Measurements from ENCODE around the gene MACROH2A1.

MACROH2A1 gene

DNA sequence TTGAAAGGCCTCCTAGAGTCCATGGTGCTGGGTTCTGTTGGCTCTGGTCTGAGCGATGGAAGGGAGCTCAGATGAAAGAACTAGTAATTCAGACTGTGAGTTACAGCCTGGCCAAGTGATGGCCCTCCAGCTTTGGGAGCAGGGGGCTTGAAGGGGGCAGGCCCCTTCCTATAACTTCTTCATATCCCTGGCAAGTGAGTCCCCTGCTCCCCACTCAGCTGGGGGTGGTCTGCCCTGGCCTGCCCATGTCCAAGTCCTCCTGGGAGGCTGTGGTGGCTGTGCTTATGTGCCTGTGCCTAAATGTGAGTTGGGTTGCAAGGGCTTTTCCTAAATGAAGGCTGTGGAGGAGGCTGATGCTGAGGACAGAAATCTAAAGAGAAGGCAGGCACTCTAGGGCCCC, 80.1 kb downstream of the MACROH2A1 start:
- no peak for DNase-seq (ENCODE audit: low read depth in 3 of 3)

DNA sequence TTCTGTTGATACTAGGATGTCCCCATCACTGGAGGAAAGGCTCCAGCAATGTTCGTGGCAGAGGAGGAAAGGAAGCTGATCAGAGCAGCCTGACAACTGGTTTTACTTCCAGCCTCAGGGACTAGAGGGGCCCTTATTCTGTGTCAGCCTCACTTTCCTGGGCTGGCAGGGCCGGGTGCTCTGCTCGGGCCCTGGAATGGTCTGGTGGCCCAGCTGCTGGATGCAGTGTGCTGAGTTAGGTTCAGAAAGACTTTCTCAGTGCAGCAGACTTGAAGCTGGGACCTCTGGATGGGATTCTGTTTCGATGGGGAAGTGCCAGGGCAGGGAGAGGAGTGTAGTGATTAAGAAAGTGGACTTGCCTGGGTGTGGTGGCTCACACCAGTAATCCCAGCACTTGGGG, 81.0 kb downstream of the MACROH2A1 start:
- no peak for DNase-seq (ENCODE audit: low read depth in 3 of 3)

DNA sequence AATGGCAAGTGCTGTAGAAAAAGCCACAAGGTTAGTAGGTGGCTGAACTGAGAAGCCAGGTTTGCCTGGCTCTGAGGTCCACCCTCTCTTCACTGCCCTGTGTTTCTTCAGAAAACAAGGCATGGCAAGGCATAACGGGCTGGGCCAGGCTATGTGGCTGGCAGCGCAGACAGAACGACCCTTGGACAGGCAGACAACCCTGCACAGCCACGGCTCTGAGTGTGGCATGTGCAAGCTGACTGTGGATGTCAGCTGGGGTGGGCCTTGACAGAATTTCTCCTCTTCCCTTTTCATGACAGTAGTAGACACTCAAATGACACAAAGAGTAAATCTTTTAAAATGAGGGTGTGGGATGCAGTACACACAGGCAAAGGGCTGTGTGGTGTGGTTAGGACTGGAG, 81.7 kb downstream of the MACROH2A1 start:
- DNase-seq (ENCODE audit: low read depth in 3 of 3): no peak

DNA sequence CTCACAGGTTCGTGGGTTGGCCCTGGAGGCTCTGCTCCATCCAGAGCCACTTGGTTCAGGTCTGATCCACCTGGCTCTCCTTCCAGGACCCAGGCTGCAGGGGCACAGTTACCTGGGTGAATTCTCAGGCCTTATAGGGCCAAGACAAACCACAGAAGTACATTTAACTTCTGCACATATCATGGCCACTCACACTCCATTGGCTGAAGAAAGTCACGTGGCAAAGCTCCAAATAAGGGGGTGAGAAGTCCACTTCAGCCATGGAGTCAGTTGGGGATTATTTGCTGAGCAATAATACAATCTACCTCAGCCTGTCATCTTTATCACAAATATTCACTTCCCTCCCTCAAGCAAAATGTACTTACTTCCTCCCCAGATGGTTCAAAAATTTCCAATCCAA, 83.6 kb downstream of the MACROH2A1 start:
- DNase-seq (ENCODE audit: low read depth in 3 of 3): no peak

DNA sequence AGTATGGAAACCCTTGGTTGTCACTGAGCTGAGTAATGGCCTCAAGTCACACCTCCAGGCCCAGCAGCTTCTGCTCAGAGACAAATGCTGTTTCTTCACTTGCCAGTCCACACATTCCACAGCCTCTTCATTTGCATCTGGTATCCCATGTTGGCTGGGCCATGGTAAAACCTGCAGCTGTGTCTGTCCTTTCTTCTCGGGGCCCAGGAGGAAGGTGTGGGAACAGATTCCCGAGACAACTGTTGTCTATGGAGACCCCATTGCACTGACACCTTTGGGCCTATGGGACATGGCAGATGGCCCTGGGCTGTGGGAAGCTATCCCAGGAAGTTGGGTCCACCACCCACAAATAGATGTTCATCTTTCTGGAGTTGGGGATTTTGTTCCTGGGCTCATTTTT, 85.1 kb downstream of the MACROH2A1 start:
- DNase-seq (ENCODE audit: low read depth in 3 of 3): no peak

DNA sequence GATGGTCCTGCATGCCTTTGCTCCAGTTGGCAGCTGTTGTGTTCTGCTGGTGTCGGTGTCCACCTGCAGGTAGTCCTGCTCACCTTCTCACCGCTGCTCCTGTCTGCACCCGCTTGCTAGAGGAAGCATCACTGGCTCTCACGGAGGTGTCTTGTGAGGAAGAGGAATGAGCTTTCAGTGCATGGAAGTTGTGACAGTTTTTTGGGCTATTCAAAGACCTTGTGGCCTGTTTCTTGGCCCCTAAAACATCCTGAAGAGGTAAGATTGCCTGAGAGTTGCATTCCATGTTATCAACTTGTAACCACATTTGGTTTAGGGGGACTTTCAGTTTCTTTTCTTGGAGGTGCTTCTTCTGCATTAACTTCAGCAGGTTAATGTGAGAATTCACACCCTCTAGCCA, 85.6 kb downstream of the MACROH2A1 start:
- no peak for DNase-seq (ENCODE audit: low read depth in 3 of 3)

DNA sequence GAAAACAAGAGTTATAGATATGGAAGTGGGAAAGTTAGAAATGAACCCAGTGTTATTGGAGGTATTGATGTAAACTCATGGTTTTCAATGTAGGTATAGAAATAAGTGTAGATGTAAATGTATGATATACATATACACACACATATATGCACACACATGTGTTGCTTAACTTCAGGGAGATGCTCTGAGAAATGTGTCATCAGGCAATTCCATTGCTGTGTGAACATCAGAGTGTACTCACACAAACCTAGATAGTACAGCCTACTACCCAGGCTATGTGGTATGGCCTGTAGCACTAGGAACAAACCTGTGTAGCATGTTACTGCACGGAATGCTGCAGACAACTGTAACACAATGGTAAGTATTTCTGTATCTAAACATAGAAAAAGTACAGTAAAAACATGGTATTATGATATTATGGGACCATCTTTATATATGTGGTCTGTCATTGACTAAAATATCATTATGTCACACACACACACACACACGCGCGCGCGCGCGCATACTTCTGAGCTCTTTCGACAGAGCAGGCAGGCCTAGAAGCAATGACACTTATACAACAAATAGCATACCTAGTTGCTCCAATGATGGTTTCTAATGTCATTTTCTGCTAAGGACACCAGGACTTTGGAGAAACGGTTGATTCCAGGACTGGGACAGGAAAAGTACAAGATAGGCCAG, 86.6 kb downstream of the MACROH2A1 start:
- DNase-seq (ENCODE audit: low read depth in 3 of 3): no peak

DNA sequence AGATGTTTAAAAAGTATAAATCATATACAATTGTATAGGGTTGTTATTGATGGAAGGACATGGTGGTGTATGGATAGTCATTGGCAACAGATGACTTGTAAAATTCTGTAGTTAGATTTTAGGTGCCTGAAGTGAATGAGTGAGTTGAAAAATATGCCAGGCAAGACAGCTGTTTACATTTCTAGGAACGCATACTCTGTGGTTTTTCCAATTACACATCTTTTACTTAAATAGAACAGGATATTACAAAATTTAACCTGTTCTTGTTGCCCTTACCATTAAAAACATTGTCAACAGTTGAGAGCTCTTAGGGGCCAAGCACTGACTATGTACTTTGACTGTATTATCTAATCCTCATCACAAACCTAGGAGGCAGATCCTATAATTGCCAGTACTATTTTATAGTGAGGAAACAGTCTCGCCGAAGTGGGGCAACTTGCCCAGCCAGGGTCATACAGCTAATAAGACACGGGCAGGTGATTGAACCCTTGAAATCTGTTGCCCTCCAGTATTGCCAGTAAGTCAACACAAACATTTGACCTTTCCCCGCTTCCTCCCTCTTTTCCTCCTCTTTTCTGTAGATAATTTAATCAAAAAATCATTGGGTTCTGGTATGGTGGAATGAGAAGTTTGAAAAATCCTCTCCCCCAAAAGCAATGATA, 88.6 kb downstream of the MACROH2A1 start:
- DNase-seq (ENCODE audit: low read depth in 3 of 3): no peak

DNA sequence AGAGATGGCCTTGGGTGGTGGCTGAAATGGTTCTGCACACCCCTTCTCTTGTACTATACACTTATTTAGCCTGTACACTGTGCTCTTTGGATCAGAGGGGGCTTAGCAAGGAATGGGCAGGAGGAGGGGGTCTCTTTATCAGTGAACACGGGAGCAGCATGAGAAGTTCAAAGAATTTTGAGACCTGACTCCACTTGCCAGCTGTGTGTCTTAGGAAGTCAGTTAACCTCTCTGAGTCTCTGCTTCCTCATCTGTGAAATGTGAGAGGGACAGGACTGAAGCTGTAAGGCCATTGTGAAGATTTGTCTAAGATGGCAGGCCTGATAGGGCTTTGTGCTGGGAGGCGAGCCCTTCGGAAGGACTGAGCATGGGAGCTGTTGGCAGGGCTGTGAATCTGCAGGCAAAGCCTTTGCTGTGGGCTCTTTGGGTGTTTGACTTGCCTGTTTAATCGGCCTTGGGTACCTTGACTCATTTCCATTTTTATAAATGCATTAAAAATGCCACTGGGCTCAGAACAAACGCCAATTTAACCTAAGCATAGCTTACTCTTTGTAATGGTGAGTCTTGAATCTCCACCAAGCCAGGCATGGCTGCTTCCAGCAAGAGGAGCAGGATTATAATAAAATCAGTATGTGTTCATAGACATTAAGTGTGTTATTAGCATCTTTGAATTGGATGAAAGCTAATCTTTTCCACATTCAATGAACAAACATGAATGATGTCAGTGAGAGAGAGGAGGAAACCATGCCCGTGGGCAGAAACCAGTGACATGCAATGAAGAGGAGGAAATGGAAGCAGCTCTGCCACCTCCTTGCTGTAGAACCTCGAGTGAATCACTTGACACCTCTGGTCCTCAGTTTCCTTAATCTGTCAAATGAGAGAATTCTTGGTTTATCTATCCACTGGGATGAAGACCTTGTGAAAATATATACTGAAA, 89.4 kb downstream of the MACROH2A1 start:
- DNase-seq (ENCODE audit: low read depth in 3 of 3): no peak

DNA sequence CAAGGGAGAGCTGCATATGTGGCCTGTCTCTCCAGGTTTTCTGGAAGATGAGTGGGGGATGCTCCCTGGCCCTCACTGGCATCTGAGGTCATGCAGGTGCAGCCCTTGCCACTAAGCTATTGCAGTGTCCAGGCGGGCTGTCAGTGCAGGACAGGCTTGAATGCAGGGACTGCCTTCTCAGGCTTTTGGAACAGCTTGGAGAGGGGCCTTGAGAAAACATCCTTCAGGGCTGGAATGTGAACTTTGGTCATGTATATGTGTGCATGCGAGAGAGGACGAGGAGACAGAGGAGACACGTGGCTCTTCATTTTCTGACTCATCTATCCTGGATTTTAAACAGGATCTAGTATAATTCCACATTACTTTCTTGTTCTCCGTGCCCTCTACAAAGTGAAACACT, 90.3 kb downstream of the MACROH2A1 start:
- DNase-seq (ENCODE audit: low read depth in 3 of 3): no peak

DNA sequence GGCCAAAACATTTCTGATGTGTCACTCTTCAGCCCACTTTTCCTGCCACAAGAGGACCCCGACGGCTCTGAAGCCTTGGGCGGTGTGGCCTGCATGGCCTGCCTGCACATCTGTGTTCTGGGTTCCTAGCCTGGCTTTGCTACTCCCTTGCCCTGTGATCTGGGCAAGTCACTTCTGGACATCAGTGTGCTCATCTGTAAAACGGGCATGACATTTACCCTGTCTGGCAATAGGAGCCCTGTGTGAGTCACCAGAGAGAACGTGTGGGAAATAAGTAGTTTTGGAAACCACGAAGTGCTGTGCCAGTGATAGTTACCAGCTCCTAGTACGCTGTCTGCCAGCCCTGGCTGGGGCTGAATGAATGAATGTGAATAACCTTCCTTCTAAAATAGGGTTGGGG, 90.8 kb downstream of the MACROH2A1 start:
- DNase-seq (ENCODE audit: low read depth in 3 of 3): no peak

DNA sequence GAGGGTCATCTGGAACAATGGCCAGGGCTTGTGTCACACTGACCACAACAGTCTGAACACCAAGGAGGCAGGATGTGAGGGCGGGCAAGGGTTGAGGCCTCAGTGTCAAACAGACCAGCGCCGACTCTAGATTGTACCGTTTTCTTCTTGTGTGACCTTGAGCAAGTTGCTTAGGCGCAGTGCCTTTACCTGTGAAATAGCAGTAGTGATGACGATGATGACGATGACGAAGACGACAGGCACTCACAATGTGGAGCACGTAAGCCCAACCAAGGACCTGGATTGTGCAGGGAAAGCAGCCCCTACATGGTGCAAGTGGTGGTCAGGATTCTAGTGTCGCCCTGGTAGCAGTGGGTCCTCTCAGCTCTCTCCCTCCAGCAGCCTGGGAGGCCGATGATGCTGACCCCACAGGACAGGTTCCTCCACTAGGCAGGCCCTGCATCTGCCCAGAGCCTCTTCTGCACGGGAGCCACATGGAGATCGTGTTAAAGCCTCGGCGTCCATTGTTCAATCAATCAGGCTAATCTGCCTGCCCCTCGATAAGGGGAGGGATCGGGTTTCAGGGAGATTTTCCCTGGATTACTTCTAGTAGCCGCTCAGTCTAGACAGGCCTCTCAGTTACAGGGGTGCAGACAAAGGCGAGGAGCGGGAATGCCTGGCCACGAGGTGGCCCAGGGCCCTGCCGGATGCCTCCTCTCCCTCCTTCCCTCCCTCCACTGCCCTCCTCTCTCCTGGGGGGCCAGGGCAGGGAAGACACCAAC, 91.7 kb downstream of the MACROH2A1 start:
- no peak for DNase-seq (ENCODE audit: low read depth in 3 of 3)

DNA sequence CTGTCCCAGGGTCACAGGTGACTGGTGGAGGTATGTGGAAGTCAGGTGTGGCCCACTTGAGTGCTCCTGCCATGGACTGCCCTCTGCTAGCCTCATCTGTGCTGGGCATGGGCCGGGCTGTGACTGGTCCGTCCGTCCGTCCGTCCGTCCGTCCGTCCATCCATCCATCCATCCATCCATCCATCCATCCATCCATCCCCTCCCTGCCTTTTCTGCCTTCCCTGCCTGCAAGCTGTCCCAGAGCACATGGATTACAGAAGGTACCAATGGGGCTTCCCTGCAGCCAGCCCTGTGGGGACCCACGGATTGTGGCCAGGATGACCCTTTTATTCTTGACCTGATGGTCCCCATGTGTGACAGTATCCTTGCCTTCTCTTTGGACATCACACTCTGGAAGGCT, 92.5 kb downstream of the MACROH2A1 start:
- DNase-seq (ENCODE audit: low read depth in 3 of 3): no peak

DNA sequence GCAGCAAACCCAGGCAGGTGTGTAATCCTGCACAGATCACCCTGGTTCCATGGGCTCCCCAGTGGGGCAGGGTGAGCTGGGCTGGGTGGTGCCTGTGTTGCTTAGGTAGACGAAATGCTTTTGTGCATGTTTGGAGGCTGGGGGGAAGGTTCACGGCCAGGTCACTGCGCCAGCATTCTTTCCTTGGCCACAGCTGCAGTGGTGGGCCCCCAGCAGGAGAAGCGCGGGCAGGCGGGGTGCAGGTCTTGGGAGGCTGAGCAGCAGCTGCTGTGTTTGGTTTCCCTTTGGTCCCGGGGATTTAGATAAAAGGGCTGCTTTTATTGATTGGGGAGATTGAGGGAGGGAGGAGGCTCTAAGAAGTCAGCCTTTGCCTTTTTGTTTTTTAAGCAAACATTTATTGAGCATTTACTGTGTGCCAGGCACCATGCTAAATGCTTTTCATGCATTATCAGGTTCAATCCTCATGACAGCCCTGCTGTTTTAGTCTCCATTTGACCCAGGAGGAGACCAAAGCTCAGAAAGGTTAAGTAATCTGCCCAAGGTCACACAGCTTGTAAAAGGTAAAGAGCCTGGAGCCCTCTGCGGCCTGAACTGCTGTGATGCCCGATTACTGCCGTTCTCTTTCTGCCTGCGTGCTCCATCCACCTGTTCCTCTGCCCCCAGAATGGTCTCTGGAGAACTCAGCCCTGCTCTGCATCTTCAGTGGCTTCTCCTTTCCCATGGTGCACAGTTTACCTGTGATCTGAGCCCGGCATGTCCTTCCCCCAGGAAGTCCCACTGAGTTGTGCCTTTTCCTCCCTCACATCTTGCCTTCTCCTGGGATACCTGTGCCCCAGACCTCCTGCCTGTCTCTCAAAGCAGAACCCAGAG, 94.4 kb downstream of the MACROH2A1 start:
- DNase-seq (ENCODE audit: low read depth in 3 of 3): no peak

DNA sequence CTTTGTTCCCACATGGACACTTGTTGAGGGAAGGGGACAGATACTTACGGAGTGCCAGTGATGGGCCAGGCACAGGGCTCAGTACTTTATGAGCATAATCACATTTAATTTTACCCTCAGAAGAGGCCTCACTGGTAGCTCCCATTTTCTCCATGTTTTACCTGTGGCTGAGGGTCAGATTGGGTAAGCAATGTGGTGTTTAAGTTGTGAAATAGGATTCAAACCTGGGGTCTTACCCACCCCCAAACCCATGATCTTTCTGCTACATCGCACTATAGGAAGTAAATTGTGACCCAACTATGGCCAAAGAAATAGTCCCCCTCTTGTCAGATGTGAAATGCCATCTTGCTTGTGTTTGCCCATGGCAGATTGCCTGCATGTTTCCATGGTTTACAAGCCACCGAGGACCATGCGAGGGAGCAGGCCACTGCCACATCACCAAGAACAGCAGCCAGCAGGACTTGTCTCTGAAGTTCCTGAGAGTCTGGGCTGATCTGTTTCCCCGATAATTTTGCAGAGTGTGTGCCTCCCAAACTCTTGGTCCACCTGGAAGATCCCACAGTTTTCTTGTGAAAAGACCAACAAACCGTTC, 95.4 kb downstream of the MACROH2A1 start:
- DNase-seq (ENCODE audit: low read depth in 3 of 3): no peak

DNA sequence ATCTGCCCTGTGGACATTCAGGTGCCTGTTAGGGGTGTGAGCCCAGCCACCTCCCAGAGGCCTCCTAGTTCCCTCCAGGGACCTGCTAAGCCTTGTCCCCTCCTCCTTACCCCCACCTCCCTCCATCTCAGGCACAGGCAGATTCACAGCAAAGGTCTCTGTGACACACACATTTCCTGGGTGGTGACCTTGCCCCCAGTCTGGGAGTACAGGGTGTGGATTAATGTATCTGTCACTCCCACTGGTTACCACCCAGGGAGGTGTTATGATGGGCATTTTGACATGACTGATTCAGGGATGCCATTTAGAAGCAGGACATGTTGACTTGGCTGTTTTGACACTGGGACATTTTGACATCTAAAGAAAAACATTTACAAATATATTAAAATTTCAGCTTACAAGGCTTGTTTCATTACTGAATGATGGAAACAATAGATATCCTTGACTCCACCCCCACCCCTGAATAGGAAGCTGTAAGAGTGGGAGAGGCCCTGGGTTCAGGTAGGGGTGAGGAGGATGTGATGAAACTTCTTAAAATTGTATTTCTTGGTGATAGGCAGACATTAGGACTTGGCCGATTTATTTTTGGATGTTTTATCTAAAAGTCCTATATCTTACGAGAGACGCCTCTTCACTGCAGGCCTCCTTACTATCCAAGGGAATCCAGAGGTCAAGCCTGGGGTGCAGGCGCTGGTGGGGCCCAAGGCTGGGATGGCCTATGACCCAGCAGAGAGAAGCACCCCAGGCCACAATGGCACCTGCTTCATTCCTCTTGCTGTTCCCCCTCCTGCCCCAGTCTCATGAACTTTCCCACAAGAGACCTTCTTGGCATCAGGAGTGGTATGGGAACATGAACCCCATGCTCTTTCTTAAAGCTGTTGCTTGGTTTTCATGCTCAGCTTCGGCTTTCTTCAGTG, 101.9 kb downstream of the MACROH2A1 start:
- no peak for DNase-seq (ENCODE audit: low read depth in 3 of 3)

DNA sequence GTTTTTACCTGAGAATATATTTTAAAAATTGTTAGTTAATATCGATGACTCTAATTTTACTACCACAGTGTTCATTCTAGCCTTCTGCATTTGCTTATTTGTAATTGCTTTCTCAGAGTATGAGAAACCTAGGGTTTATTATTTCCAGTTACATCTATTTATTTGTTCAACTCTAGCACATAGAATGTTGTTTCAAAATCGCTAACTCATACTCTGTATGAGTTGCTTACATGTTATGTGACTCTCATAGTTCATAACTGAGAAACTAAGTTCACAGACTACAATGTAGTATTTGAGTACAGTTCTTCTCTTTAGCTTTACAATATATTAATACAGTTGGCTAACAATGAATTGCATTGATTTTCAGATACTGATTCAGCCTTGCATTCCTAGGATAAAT, 103.2 kb downstream of the MACROH2A1 start:
- no peak for DNase-seq (ENCODE audit: low read depth in 3 of 3)

DNA sequence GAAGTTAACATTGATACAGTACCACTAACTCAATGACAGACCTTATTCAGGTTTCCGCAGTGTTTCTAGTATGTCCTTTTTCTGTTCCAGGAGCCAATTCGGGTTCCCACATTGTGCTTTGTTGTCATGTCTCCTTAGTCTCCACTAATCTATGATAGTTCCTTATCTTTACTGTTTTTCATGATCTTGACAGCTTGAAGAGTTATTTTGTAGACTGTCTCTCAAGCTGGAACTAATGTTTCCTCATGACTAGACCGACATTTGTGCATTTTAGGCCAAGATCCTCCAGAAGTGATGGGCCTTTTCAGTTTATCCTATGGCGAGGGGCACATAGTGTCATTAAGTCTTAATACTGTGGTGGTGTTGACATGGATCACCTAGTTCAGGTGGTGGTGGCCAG, 104.2 kb downstream of the MACROH2A1 start:
- no peak for DNase-seq (ENCODE audit: low read depth in 3 of 3)

DNA sequence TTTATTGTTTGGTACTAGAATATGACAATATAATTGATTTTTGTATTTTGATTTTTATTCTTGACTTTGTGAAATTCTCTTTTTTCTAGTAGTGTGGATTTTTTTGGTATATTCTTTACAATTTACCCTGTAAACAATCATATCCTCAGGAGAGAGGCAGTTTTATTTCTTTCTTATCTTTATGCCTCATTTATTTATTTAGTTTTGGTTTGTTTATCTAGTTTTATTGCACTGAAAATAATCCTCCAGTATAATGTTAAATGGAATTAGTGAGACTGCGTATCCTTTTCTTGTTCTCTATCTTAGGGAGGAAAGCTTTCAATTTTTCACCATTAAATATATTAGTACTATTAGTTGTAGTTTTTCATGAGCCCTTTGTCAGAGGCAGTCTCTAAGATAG, 109.4 kb downstream of the MACROH2A1 start:
- DNase-seq (ENCODE audit: low read depth in 3 of 3): no peak

DNA sequence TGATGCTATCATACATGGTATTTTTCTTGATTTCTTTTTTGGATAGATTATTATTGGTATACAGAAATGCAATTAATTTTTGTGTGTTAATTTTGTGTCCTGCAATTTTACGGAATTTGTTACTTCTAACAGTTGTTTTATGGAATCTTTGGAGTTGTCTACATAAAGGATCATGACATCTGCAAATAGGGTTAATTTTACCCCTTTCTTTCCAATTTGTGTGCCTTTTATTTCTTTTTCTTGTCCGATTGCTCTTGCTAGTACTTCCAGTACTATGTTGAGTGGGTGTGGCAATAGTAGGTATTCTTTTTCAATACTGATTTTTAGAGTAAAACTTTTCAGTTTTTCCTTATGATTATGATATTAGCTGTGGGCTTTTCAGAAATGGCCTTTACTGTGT, 111.5 kb downstream of the MACROH2A1 start:
- DNase-seq (ENCODE audit: low read depth in 3 of 3): no peak

Data from stimulated activated CD4-positive, alpha-beta T cell treated with anti-CD3 and anti-CD28 coated beads, TNF-alpha, amount 100 ng/mL, for 4 hours (primary cell).